Epithelial cell of prostate (primary cell): ENCODE data around the gene DYNC2I2.

ENCODE experiments used
- DNase-seq: peaks from one replicate; pipeline ENCODE4 v3.0.0-alpha.2; 2011; ENCODE audit warnings: low read depth, low spot score
- H3K27ac ChIP-seq: fragments of 450-650 bp; 2 replicates; pipeline ENCODE4 v1.5.1; 2017; ENCODE audit warnings: mild to moderate bottlenecking

DYNC2I2 gene

GRCh38 chr9:128636556-128637530 lies 19.8 kb downstream of the DYNC2I2 start:
- DNase-seq: no peak
- H3K27ac ChIP-seq: peak overlapping the region; percentile 86

GRCh38 chr9:128636024-128636390 lies 20.6 kb downstream of the DYNC2I2 start:
- H3K27ac ChIP-seq: peak overlapping the region; percentile 86
- no peak for DNase-seq

DNA sequence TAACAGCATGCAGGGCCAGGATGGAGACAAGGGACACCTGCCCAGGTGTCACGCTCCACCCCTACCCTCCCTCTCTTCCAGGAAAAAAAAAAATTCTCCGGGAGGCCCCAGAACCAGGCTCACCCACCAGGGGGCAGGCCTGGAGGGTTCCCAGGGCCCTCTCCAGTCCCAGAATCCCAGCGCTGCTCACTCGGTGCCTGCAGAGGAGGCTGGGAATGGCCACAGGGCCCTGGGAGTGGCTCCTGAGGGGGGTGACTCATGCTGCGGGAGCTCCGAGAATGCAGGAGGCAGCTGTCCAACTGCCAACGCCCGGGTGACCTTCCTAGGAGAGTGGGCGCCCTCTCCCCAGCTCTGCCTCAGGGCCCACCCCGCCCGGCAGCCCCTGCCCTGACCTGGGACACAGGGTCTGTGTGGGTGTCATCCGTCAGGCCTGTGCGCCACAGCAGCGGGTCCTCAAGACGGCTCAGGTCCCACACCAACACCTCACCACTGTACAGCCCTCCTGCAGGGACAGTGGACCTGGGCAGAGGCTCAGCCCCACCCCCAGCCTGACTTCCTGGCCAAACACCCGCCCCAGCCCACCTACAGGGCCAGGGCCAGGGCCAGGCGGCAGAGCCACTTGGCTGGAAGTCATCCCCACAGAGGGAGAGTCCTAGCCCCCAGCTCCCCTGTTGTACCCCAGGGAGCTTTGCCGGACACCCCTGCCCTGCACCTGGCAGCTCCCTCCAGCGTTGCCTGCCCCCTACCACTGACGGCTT lies 21.2 kb downstream of the DYNC2I2 start:
- peak; percentile 76 for DNase-seq
- peak overlapping the region; percentile 86 for H3K27ac ChIP-seq

DNA sequence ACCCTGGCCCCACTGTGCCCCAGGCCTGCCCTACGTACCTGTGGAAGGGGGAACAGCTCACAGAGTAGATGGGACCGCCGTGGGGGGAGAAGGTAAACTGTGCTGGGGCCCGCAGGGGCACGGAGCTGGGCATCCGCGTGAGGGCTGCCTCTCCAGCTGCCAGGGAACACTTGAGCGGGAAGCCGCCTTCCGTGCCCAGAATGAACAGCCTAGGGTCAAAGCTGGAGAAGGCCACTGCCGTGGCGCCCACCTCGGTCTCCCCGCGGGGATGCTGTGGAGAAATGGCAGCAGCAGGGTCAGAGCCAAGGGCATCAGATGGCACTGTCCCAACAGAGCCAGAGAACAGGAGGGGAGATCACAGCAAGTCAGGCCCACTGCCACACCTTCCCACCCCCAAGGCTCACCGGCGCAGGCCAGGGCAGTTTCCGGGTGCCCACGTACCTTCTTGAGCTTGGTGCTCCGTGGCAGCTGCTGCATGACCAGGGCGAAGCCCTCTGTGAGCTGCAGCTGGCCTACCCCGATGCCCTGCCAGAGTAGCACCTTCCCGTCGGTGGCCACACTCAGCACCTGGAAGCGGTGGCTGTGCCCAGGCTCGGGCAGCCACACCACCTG lies 21.9 kb downstream of the DYNC2I2 start:
- peak overlapping the region; percentile 86 for H3K27ac ChIP-seq
- no peak for DNase-seq

- no peak for DNase-seq
- H3K27ac ChIP-seq: peak overlapping the region; percentile 86
These were observed 22.5 kb downstream of the DYNC2I2 start for GRCh38 chr9:128634111-128634510.

DNA sequence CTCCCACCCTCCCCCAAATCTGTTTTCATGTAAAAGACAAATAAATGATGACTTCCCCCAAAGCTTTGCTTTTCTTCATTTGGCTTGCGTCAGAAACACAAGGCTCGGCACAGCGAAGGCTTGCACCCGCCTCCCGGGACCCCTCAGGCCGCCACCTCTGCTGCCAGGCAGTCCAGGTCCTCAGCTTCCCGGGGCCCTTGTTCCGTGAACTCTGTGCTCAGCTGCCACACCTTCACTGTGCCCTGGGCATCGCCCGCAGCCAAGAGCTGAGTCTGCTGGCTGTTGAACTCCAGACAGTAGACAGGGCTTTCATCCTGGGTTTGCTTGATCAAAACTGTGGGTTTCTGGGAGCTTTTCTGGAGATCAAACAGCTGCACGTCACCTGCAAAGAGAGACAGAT lies 23.0 kb downstream of the DYNC2I2 start:
- no peak overlapping the region for H3K27ac ChIP-seq
- DNase-seq: no peak

DNA sequence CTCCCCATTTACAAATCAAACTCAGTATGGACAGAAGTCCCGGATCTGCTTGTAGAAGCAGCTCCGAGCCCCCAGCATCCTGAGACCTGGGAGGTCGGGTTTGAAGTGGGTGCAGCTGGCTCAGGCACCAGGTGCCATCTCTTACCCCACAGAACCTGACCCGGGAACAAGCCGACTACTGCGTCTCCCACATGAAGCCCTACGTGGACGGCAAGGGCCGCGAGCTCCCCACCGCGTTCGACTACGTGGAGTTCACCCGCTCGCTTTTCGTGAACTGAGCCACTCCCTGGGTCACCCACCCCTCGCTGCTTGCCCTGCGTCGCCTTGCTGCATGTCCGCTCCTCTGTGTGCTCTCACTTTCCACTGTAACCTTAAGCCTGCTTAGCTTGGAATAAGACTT lies 23.6 kb downstream of the DYNC2I2 start:
- no peak for DNase-seq
- H3K27ac ChIP-seq: no peak overlapping the region

DNA sequence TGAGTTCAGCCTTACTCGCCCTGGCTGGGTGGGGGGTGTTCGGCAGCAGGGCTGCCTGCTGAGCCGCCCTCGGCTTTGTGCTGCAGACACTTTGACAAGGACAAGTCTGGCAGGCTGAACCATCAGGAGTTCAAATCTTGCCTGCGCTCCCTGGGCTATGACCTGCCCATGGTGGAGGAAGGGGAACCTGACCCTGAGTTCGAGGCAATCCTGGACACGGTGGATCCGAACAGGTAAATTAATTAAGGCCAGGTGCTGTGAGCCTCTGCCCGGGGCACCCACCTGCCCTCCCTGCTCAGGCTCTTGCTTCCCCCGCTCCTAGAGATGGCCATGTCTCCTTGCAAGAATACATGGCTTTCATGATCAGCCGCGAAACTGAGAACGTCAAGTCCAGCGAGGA lies 24.2 kb downstream of the DYNC2I2 start:
- no peak overlapping the region for H3K27ac ChIP-seq
- no peak for DNase-seq

- no peak for DNase-seq
- no peak overlapping the region for H3K27ac ChIP-seq
These were observed 24.6 kb downstream of the DYNC2I2 start for GRCh38 chr9:128632066-128632465.

DNA sequence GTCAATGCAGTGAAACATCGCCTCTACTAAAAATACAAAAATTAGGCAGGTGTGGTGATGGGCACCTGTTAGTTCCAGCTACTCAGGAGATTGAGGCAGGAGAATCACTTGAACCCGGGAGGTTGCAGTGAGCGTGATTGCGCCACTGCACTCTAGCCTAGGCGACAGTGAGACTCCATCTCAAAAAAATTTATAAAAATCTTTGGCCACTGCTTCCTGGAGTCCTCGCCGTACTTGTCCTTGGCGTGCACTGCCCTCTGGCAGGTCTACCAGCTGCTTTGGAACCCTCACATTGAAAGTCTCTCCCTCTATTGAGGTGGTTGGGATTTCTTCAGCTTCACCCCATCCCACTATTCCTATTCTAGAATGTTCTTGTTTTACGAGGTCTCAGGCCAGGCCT lies 25.0 kb downstream of the DYNC2I2 start:
- H3K27ac ChIP-seq: no peak overlapping the region
- no peak for DNase-seq

GRCh38 chr9:128629852-128630545 lies 26.6 kb downstream of the DYNC2I2 start:
- no peak for DNase-seq
- no peak overlapping the region for H3K27ac ChIP-seq

- DNase-seq: no peak
- H3K27ac ChIP-seq: no peak overlapping the region
These were observed 27.5 kb downstream of the DYNC2I2 start for GRCh38 chr9:128629136-128629535.

- H3K27ac ChIP-seq: no peak overlapping the region
- DNase-seq: no peak
These were observed 28.1 kb downstream of the DYNC2I2 start for GRCh38 chr9:128628471-128629048.

DNA sequence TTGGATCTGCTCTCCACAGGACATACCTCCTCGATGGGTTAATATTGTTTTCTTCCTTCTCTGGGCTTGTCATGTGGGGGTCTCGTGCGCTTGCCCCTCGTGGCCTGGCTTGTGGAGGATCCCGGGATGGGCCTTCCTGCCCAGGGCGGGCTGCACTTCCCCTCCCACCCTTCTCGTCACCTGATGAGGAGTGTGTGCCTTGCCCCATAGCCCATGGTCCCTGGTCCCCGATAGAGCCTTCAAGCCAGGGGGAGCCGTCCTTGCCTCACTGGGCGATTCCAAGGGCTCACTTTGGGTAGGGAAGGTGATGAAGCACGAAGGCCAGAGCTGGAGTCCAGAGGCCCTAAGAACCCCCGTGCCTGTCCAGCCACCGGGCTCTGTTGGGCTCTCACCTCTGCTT lies 28.7 kb downstream of the DYNC2I2 start:
- H3K27ac ChIP-seq: no peak overlapping the region
- no peak for DNase-seq

DNA sequence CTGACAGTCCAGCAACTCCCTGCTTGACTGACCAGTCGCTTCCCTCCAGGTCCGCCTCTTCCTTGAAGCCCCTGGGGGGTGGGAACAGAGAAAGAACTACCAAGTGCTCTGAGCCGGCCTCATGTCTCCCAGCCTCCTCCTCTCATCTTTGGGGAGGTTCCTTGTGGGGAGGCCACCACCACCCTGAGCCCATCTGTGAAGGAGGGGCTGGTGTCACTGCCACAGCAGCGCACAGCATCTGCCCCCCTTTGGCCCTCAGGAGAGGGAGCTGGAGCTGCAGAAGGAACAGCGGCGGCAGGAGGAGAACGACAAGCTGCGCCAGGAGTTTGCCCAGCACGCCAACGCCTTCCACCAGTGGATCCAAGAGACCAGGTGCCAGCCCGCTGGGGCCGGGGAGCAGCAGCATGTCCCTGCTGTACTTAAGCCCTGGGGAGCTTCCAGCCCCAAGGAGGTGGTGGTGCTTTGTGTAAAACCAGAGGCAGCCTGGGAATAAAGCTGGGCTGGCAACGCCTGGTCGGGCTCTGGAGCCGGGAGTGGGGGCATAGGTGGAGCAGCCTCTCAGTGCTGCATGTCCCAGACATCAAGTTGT lies 29.4 kb downstream of the DYNC2I2 start:
- no peak for DNase-seq

GRCh38 chr9:128626181-128626580 lies 30.5 kb downstream of the DYNC2I2 start:
- H3K27ac ChIP-seq: no peak overlapping the region
- DNase-seq: no peak

More for the DNA sequence above, 29.4 kb downstream of the DYNC2I2 start:
- no peak overlapping the region for H3K27ac ChIP-seq

GRCh38 chr9:128625391-128626146 lies 31.1 kb downstream of the DYNC2I2 start:
- H3K27ac ChIP-seq: no peak overlapping the region
- DNase-seq: no peak

DNA sequence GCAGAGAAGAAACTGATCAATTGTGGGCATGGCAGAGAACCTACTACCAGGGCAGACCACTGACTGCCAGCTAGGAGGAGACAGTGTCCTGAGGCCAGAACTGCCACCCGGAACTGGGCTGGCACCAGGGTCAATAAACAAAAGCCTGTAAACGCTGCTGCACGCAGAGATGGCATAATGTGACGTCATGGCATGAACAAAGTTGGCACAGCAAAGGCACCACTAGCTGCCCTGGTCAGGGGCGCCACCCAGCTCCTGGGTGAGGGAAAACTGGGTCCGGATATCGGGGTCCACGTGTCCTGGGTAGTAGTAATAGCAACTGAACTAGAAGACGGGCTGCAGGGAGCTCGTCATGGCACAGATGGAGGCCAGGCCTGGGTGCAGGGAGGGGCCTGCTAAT lies 32.1 kb downstream of the DYNC2I2 start:
- DNase-seq: no peak
- no peak overlapping the region for H3K27ac ChIP-seq
